Panc1 (cell line): Measurements from ENCODE around the gene ESRRB. TPM values are rescaled to one million over a fixed set of nuclear protein-coding genes. Genes with fewer than 3 reads are reported as not detected.

Source experiments
- ATAC-seq: fragments of 200-7000 bp; cut with Tn5 transposase; 2 replicates; pipeline ENCODE4 v1.9.1; 2020; ENCODE audit warnings: mild to moderate bottlenecking, moderate library complexity
- BruUV-seq: library from RNA; stranded (reverse); fragments of 400-500 nt; replicated peaks from 2 replicates; lab custom pipeline; 2021; lab: Mats Ljungman, UMichigan
- CTCF ChIA-PET: fragments of 300-600 bp; sonication (Branson Sonifier 250); formaldehyde crosslinking; loops from one replicate; lab custom pipeline; 2022; ENCODE audit warnings: antibody characterized with exemption; lab: Charles Lee
- POLR2A ChIA-PET: fragments of 300-600 bp; sonication (Branson Sonifier 250); formaldehyde crosslinking; loops from one replicate; lab custom pipeline; 2022; ENCODE audit warnings: antibody characterized with exemption; lab: Charles Lee
- DNase-seq: peaks from one replicate; pipeline ENCODE4 v3.0.0-alpha.2; 2010; ENCODE audit warnings: low read depth, low spot score
- H3K27ac ChIP-seq: 2 replicates; pipeline ENCODE4 v1.5.1; 2011; ENCODE audit warnings: mild to moderate bottlenecking, low read length, inconsistent platforms
- H3K27me3 ChIP-seq: fragments of 200-500 bp; sonication (Bioruptor generic); 2 replicates; pipeline ENCODE4 v1.6.0; 2014; ENCODE audit warnings: low read length, inconsistent platforms; ENCODE audit not compliant: control insufficient read depth, insufficient read depth
- H3K36me3 ChIP-seq: fragments of 200-500 bp; sonication (Bioruptor generic); 2 replicates; pipeline ENCODE4 v1.5.1; 2014; ENCODE audit warnings: inconsistent platforms, mild to moderate bottlenecking, low read length, moderate library complexity; ENCODE audit not compliant: control insufficient read depth, insufficient read depth
- H3K4me1 ChIP-seq: 2 replicates; pipeline ENCODE4 v1.5.1; 2011; ENCODE audit warnings: inconsistent platforms, mild to moderate bottlenecking, low read length, moderate library complexity; ENCODE audit not compliant: control insufficient read depth, insufficient read depth
- H3K4me3 ChIP-seq, 2 experiments: 2 replicates each; pipeline ENCODE4 v1.5.1; 2011 to 2012; ENCODE audit warnings: low read depth in 2 of 2, low read length in 2 of 2, mild to moderate bottlenecking in 2 of 2, inconsistent platforms in 1 of 2, moderate library complexity in 1 of 2
- H3K9me3 ChIP-seq: fragments of 200-500 bp; sonication (Bioruptor generic); 2 replicates; pipeline ENCODE4 v1.5.1; 2014; ENCODE audit warnings: low read depth, mild to moderate bottlenecking, inconsistent platforms, low read length, moderate library complexity; ENCODE audit not compliant: control insufficient read depth, insufficient read depth
- POLR2AphosphoS5 ChIP-seq: IDR thresholded peaks from 2 replicates; pipeline ENCODE4 v1.6.1; 2012; ENCODE audit warnings: mild to moderate bottlenecking, low read depth, low read length, moderate library complexity
- REST ChIP-seq, 2 experiments: IDR thresholded peaks; 2 replicates each; pipeline ENCODE4 v1.6.1; 2011 to 2012; ENCODE audit warnings: low read depth in 2 of 2, control low read depth in 1 of 2, low read length in 1 of 2, mild to moderate bottlenecking in 1 of 2, moderate library complexity in 1 of 2; ENCODE audit not compliant: insufficient read depth in 1 of 2
- SIN3A ChIP-seq: IDR thresholded peaks from 2 replicates; pipeline ENCODE4 v1.6.1; 2012; ENCODE audit warnings: low read depth, mild to moderate bottlenecking, low read length, moderate library complexity, borderline replicate concordance; ENCODE audit not compliant: insufficient read depth
- TCF7L2 ChIP-seq: IDR thresholded peaks from 2 replicates; pipeline ENCODE4 v1.6.1; 2011; ENCODE audit warnings: mild to moderate bottlenecking, low read depth, low read length, inconsistent platforms
- in situ Hi-C: cut with HindIII; loops from 2 replicates; pipeline ENCODE4 v1.10.0; 2016; ENCODE audit warnings: low sequenced_read_pairs, low pct_unique_long_range_greater_than_20kb
- intact Hi-C: fragments of 100-400 bp; cut with micrococcal nuclease; formaldehyde crosslinking; loops from one replicate; pipeline ENCODE4 v1.10.0; 2022; ENCODE audit not compliant: unreplicated experiment
- total RNA-seq: library from RNA; stranded (reverse); gene quantifications from one replicate; pipeline ENCODE4 v1.2.1, GENCODE V29; 2021; ENCODE audit not compliant: unreplicated experiment
- TF ChIP-seq, protein P1 (sequence below): fragments of 450-650 bp; IDR thresholded peaks from 2 replicates; pipeline ENCODE4 v1.5.1; 2017; ENCODE audit warnings: mild to moderate bottlenecking

The ESRRB gene
- total RNA-seq, 1 experiment from 2014 or later = not detected

- BruUV-seq = no TSS peak
- Histone ChIP-seq H3K27me3 (no peaks in the 10 kb centered on the region; the same call in 1 of the 2 replicates), H3K4me3 (no peak overlapping the region), H3K4me1 (no peaks in the 10 kb centered on the region), H3K9me3 (no peaks in the 10 kb centered on the region), H3K36me3 (no peaks in the 10 kb centered on the region), H3K27ac (no peak overlapping the region)
- intact Hi-C loops (loop anchor here (10.0 kb wide), 1 partner anchor 253 kb away; no protein-coding TSS in a partner anchor), in situ Hi-C loops (no loop called here)
- DNase-seq = no peak
- CTCF ChIA-PET = no interaction called here
- TF ChIP-seq, protein P1, sequence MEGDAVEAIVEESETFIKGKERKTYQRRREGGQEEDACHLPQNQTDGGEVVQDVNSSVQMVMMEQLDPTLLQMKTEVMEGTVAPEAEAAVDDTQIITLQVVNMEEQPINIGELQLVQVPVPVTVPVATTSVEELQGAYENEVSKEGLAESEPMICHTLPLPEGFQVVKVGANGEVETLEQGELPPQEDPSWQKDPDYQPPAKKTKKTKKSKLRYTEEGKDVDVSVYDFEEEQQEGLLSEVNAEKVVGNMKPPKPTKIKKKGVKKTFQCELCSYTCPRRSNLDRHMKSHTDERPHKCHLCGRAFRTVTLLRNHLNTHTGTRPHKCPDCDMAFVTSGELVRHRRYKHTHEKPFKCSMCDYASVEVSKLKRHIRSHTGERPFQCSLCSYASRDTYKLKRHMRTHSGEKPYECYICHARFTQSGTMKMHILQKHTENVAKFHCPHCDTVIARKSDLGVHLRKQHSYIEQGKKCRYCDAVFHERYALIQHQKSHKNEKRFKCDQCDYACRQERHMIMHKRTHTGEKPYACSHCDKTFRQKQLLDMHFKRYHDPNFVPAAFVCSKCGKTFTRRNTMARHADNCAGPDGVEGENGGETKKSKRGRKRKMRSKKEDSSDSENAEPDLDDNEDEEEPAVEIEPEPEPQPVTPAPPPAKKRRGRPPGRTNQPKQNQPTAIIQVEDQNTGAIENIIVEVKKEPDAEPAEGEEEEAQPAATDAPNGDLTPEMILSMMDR = no peak
- TF ChIP-seq TCF7L2 (no peak), REST (IDR thresholded peaks at IDR 0.05; ENCODE audit: insufficient read depth in 1 of 2, low read depth in 2 of 2, low read length in 1 of 2) (no peak), POLR2AphosphoS5 (no peak), SIN3A (no peak)
- no peak for ATAC-seq
- POLR2A ChIA-PET = no interaction called here
These were observed 16.2 kb downstream of the ESRRB start for GRCh38 chr14:76391981-76392690.

- Histone ChIP-seq H3K27ac (no peak overlapping the region), H3K4me3 (no peak overlapping the region), H3K36me3 (no peaks in the 10 kb centered on the region), H3K9me3 (no peaks in the 10 kb centered on the region), H3K27me3 (no peaks in the 10 kb centered on the region; the same call in 1 of the 2 replicates), H3K4me1 (no peaks in the 10 kb centered on the region)
- ATAC-seq (no peak), DNase-seq (no peak)
- intact Hi-C loops (loop anchor here (10.0 kb wide), 1 partner anchor 250 kb away; no protein-coding TSS in a partner anchor), in situ Hi-C loops (no loop called here)
- ChIA-PET POLR2A (no interaction called here), CTCF (no interaction called here)
- BruUV-seq = no TSS peak
- TF ChIP-seq TCF7L2 (no peak), REST (IDR thresholded peaks at IDR 0.05; ENCODE audit: insufficient read depth in 1 of 2, low read depth in 2 of 2, low read length in 1 of 2) (no peak), SIN3A (no peak), POLR2AphosphoS5 (no peak)
- TF ChIP-seq, protein P1 = no peak
These were observed 18.6 kb downstream of the ESRRB start for GRCh38 chr14:76394569-76394968.
